Stimulated activated CD4-positive, alpha-beta T cell treated with anti-CD3 and anti-CD28 coated beads, Interleukin-15, amount 100 ng/mL, for 48 hours (primary cell): ENCODE measurements around the gene ATP7A.

Experiments
- DNase-seq, 2 donors: peaks; one replicate each; pipeline ENCODE4 v3.0.0-alpha.2; 2020; ENCODE audit warnings: low read depth in 2 of 2

The ATP7A gene

DNA sequence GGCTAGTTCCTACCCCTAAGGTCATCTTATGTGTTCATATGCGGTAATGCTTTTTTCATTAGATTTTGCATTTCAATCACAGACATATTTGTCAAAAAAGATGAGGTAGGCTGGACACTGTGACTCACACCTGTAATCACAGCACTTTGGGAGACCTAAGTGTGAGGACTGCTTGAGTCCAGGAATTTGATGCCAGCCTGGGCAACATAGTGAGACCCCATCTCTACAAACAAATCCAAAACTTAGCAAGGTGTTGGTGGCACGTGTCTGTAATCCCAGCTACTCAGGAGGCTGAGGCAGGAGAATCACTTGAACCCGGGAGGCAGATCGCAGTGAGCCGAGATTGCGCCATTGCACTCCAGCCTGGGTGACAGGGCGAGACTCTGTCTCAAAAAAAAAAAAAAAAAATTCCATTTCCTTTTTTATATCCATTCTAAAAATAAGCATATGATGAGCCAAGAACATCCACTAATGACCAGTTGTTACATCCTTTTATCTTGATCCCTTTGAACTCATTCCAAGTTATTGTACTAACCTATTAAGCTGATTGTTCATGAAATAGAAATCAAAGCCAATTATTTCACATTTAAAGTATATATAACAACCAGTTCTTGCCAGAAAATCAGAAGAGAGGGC is 35.5 kb downstream of the ATP7A start:
- DNase-seq = no peak

DNA sequence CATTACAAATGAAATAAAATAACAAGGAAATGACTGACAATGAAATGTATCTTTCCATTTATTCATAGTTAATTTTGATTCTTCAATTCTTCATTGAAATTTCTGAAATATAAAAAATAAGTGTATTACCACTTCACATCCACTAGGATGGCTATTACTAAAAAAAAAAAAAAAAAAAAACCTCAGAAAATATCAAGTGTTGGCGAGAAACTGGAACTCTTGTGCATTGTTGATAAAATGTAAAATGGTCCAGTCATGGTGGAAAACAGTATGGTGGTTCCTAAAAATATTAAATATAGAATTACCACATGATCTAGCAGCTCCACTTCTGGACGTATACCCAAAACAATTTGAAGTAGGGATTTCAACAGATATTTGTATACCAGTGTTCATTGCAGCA is 36.1 kb downstream of the ATP7A start:
- DNase-seq = no peak

DNA sequence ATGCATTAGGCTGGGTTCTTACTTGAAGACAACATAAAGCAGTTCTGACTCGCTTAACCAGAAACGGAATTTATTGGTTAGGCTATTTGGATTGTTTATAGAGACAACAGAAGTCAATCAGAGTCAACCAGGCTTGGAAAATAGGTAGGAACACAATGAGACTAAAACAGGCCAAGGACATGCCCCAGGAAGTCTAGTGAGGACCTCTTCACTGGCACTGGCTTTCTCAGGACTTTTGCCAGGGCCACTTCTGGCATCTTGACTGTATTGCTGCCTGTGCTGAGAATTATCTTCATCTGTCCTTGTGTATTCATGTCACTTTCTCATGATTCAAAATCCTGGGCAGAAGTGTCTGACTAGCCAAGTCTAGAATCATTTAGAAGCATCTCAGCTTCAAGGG is 39.3 kb downstream of the ATP7A start:
- DNase-seq = no peak

DNA sequence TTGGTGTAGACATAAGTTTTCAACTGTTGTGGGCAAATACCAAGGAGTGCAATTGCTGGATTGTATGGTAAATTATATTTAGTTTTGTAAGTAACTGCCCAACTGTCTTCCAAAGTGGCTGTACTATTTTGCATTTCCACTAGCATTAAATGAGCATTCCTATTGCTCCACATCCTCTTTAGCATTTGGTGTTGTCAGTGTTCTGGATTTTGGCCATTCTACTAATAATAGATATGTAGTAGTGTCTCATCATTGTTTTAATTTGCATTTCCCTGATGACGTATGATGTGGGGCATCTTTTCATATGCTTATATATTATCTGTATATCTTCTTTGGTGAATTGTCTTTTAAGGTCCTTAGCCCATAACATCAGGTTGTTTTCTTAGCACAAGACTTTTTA is 41.7 kb downstream of the ATP7A start:
- DNase-seq = no peak

DNA sequence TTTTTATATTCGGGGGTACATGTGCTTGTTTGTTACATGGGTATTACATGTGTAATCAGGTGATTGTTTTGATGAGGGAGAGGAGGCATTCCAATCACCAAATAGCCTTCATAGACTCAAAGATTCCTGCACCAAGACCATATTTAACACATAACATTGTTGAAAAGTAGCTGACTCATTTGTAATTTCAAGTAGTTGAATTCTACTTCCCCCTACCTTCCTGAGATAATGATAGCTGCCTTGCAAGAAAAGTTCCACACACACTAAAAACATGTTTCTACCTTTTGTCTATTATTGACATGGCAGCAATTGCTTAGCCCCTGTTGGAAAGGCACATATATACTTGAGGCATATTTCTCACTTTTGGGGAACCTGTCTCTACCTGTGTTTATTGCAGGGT is 42.8 kb downstream of the ATP7A start:
- no peak for DNase-seq

DNA sequence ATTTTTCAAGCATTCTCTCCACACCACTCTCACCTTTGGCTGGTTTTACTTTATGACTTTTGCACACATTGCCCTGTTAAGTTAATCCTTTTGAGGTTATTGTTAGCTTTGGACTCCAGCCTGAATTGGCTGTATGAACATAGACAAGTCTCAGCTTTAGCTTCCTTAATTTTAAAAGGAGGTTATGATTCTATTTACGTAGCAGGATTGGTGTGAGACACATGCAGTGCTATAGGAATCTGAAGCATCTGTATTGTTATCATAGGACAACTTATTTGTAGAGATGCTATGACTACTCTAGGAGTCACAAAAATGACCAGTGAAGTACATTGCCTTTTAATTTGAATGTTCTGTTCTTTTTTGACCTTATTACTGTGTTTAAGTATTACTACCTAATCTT is 43.2 kb downstream of the ATP7A start:
- no peak for DNase-seq

DNA sequence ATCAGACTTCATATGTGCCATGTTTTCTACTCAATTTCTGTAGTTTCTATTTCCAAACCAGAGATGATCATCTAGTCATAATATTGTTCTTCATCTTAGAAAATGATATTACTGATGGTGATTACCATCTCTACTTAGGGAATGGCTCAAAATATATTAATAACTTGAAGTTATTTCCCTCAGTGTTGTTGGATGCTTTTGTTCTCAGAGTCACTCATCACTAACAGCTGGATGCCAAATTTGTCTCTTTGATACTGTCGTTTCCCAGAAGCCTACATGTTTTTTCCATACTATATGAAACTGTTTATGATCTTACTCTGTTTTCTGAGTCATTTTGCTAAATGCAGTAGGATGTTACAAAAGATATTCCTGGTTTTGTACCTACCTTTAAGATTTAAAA is 50.1 kb downstream of the ATP7A start:
- DNase-seq = no peak

DNA sequence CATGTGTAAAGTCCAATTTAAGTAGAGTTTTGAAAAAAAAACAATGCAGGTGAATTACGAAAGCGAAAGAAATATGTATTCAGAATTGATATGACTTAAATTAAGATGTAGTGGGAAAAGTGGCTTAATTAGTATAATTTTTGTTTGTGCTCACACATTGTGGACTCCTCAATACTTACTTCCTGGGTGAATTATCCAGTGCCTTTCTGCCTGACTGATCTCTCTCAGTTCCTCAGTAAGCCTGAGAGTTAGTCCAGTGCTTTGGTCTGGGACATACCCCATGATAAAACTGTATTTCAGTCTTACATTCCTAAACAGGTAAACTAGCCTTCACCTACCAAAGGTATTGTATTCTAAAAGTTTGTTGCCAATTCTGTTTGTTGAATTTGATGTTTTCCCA is 50.6 kb downstream of the ATP7A start:
- DNase-seq = no peak

DNA sequence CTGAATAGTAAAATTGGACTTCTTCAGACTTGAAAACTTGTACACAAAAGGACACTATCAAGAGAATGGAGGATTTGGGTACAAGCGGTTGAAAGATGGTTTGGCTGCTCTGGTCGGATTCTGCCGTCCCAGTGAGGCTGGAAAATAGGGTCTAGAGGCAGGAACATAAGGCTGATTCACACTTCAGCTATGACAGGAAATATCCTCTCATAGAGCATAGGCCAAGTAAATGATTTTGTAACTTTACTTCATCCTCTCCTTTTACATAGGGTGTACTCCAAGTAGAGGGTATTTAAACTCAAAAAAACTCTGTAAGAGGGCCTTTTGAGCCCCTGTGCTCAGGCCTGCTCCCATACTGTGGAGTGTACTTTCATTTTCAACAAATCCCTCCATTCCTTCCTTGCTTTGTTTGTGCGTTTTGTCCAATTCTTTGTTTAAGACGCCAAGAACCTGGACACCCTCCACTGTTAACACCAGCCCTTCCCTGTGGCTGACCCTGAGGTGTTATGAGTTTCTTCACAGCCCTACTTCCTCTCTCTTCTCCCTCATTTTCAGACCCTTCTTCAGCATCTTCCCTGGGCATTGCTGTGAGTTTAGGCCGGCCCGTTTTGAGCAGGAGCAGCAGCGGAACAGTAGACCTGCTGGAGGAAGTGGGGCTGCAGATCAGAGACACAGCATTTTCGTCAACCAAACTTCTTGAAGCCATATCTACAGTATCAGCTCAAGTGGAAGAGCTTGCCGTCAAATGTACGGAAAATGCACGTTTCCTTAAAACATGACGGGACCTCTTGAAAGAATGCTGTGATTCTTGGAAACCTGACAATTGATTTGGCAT is 51.8 kb downstream of the ATP7A start:
- no peak for DNase-seq

DNA sequence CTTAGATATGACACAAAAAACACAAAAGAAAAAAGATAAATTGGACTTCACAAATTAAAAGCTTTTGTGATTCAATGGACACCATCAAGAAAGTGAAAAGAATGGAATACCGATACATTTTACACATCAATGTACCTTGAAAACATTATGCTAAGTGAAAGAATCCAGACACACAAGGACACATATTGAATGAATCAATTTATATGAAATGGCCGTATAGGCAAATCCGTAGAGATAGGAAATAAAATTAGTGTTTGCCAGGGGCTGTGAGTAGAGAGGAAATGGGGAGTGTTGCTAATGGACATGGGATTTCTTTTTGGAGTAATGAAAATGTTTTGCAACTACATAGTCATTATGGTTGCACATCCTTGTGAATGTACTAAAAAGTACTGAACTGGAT is 55.9 kb downstream of the ATP7A start:
- DNase-seq = no peak

DNA sequence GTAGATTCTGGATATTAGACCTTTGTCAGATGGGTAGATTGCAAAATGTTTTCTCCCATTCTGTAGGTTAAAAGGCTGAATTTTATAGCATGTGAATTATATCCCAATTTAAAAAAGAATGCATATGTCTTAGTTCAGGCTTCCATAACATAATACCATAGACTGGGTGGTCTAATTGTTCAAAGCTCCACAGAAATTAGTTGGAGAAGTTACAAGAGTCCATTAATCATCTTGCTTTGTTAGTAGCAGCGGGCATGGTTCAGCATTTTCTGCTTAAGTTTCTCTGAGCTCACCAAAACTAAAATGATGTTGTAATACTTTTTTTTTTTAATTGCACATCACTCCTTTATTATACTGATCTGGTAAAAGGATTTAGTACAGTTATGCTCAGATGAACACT is 57.1 kb downstream of the ATP7A start:
- no peak for DNase-seq

DNA sequence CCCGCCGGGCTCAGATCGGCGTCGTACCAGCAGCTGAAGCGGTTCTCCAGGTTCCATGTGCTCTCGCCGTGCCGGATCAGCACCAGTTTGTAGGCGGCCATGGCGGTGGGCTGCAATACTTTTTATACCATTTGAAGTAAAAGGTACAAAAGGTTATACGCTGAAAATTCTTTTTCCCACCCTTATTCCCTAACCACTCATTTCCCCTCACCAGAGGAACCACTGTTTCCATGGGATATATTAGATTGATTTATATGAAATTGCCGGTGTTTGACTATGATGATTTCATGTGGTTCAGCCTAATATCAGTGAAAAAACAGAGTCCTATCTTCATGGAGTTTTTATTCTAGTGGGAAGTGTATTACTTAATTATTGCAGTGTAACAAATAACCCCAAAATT is 59.0 kb downstream of the ATP7A start, which contains the start of gene PGAM4:
Gene PGAM4 (minus strand): TSS at position 101 of the 400 bp plus-strand sequence. CDS start 0 bp downstream, at position 101.
- no peak for DNase-seq

DNA sequence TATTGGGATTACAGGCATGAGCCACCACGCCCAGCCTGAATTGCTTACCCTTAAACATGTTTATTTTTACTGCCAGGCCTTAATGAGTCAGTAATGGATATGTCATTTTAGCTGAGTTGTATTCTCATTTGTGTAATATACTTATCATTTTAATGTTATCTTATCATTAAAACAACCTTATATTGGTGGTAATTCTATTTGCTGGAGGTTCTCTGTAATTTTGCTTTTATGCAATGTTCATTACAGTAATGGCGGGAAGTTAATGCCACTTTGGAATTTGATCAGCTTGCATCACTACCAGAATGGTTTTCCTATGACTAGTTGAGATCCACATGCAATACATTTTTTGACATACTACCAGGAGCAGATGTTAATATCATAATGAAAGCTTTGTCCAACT is 65.3 kb downstream of the ATP7A start:
- DNase-seq = no peak

DNA sequence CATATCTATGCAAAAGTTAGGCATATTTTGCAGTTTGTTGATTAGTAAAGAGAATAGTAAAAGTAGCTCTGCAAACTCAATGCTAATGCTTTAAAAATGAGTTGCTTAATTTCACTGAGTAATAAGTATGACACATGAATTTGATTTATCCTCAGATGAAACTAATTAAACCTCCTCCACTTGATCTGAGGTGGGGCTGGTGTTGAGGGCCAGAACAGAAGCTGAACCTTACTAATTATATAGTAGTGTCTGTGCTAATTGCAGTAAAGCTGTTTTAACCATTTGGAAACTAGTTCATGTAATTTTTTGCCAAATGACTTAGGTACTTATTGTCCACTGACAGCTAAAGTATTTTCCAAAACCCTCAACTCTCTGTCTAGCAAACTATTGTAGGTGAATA is 66.6 kb downstream of the ATP7A start:
- DNase-seq = no peak

DNA sequence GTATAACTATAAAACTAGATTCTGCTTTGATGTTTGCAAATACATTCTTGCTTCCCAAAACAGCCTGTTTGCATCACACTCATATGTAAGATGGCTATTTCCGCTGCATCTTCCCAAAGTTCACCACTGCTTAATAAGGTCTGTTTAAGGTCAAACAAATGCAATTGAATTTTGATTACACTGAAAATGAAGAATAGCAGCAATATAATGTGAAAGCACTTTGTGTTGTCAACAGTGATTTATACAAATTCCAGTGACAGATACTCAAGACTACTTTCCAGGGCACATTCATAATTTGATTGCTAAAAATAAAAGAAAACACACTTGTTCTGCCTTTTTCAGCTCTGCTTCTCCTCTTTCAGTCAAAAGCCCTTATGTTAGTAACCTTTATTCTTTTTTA is 67.0 kb downstream of the ATP7A start:
- DNase-seq = no peak

DNA sequence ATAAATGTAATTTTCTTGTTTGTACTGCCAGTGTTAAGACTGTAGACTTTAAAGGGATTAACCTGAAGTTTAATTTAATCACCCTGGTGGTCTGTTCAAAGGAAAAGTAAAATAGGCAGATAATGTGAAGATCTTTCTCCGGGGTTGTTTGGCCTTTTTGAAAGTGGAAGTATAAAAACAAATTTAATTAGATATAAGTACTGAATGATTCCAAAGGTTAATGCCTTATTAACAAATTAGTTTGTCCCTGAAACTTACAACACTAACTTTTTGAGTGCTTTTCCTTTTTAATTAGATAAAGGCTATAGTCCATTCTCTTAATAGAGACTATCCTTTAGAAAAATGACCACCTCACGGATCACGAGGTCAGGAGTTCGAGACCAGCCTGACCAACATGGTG is 69.4 kb downstream of the ATP7A start:
- DNase-seq = no peak

DNA sequence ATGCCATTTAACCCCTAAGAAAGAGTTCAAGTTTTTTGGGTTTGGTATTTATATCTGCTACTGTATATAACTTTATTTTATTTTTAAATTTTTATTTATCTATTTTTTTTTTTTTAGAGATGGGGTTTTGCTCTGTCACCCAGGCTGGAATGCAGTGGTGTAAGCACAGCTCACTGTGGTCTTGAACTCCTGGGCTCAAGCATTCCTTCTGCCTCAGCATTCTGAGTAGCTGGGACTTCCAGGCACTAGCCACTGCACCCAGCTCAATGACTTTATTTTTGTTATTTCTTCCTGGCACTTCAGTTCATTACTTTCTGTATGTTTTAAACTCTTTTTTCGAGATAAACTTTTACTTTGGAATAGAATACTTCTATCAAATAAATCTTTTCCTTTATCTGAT is 101.4 kb downstream of the ATP7A start:
- DNase-seq = no peak

DNA sequence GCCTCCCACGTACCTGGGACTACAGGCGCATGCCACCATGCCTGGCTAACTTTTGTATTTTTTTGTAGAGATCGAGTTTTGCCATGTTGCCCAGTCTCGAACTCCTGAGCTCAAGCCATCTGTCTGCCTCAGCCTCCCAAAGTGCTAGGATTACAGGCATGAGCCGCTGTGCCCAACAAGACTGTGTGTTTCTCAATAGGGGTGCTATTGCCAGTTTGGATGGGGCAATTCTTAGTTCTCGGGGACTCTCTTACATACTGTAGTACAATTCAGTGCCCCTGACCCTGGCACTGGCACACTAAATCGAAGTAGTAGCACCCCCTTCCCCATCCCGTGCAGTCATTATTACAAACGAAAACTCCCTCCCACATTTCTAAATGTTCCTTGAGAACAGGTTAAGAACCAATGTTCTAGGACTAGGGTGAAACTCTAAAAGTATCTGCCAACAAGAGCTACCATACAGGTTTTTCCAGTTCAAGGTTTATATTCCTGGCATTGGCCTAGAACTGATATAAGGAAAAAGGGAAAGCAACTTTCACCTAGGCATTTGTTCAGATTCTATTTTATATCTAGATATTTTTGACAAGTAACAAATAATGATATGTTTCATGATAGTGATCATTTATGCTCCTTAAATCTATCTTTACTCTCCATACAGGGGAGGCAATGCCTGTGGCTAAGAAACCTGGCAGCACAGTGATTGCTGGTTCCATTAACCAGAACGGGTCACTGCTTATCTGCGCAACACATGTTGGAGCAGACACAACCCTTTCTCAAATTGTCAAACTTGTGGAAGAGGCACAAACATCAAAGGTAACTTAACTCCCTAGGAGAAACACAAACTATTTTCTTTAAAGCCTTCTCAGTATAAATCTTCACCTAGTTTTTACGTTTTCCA is 109.3 kb downstream of the ATP7A start:
- no peak for DNase-seq

DNA sequence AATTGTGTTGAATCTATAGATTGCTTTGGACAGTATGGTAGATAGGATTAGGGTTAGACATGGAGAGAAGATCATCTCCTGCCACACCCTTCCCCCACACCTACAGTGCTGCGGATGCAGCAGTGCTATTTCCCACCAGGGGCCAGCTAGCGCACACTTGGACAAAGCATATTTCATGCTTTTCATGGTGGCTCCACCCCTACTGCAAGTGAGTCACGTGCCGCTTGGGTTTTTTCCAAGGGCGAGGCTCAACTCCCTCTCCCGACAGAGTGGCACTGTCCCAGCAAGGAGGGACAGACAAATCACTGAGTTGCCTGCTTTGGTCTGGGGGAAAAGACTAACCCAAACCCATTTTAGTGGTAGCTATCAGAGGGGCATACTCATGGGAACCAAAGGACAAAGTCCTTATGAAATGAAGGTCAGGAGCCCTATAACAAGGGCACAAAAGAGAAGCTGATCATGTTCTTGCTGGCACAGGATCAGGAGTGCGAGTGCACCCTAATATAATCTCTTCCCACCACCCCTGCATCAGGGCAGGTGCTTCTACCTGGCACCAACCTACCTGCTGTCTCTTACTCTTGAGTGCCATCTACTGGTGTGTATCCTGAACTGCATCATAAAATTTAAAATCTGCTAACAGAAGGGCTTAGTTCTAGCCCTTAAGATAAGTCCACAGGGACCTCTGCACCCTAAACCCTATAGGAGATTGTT is 114.0 kb downstream of the ATP7A start:
- no peak for DNase-seq

DNA sequence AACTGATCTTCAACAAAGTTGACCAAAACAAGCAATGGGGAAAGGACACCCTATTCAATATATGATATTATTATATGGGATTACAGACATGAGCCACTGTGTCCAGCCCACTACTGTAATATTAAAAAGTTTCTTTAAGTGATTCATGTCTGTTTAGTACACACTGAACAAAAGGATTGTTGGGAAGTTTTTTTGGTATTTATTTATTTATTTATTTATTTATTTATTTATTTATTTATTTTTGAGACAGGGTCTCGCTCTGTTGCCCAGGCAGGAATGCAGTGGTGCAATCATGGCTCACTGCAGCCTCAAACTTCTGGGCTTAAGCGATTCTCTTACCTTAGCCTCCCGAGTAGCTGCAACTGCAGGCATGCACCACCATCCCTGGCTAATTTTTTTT is 117.3 kb downstream of the ATP7A start:
- DNase-seq = no peak

DNA sequence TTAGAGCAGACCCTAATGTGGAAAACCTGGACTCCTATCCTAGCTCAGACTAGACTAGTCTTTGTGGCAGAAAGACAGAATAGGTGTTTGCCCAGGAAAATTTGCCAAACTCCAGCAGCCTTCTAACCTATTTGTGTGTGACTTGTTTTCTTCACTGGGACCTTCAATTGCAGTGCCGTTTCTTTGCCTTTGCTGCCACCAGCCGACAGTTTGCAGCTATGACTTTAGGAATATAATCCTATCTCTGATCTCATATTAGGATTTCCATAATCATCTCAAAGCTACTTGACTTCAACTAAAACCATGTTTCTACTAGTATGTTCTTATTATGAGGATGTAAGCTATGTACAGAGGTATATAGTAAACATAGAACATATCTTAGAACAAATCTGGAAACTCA is 119.2 kb downstream of the ATP7A start:
- DNase-seq = no peak

DNA sequence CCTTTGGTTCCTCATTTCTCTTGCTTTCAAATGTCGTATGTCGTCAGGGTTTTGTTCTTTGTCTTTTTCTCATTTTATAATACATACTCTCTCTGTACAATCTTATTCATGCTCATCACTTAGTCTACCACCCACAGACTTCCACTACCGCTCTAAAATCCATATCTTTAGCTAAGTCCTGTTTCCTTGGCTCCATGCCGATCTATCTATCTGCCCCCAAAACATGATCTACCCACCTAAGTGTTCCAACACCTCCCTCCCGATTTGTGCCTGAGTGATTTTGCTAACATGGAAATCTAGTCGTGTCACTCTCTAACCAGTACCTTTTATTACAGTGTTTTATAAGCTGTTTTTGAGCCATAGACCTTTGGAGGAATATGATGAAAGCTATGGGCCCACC is 124.6 kb downstream of the ATP7A start:
- DNase-seq = no peak
